Muscle of leg (tissue), 9 donors: ENCODE results near the gene ZNHIT1. TPM values are rescaled to one million over a fixed set of nuclear protein-coding genes. Genes with fewer than 3 reads are reported as not detected.

ENCODE experiments used
- polyA plus RNA-seq, 8 donors: library from polyadenylated mRNA; unstranded; fragments of 120-200 nt; gene quantifications; one replicate each; pipeline versions ENCODE4 v1.2.1 to v1.2.3, GENCODE V29; 2013; ENCODE audit warnings: inconsistent platforms in 1 of 8, low replicate concordance in 1 of 8; ENCODE audit not compliant: insufficient read length in 8 of 8, insufficient read depth in 1 of 8
- total RNA-seq: library from RNA; stranded (reverse); fragments of 120-200 nt; gene quantifications from one replicate; pipeline ENCODE4 v1.2.4, GENCODE V29; 2013

ZNHIT1 gene
- total and polyA plus RNA-seq, 9 donors: 45.4 to 67.3 (median 47.8) TPM

Other genes with a start within 250 kb of the ZNHIT1 start
- 0.31 TPM for gene MUC12, start 248.6 kb upstream of the ZNHIT1 start, total RNA-seq
- 1 to 10 TPM in 1 of 8 donors, under 1 TPM in 7; 0.37 to 1.4 (median 0.83) TPM for gene MUC12, start 248.6 kb upstream of the ZNHIT1 start, polyA plus RNA-seq
- not detected for gene MUC17, start 198.1 kb upstream of the ZNHIT1 start, total RNA-seq
- gene MUC17, start 198.1 kb upstream of the ZNHIT1 start, polyA plus RNA-seq: 10 to 100 TPM in 1 of 8 donors, 1 to 10 TPM in 1, under 1 TPM in 3, not detected in 3; 0.01 to 10.0 (median 0.16) TPM
- 7.2 TPM for gene TRIM56, start 132.7 kb upstream of the ZNHIT1 start, total RNA-seq
- 10 to 100 TPM in 1 of 8 donors, 1 to 10 TPM in 7; 7.3 to 12.7 (median 8.5) TPM for gene TRIM56, start 132.7 kb upstream of the ZNHIT1 start, polyA plus RNA-seq
- gene SERPINE1, start 91.1 kb upstream of the ZNHIT1 start, total RNA-seq: 1.6 TPM
- gene SERPINE1, start 91.1 kb upstream of the ZNHIT1 start, polyA plus RNA-seq: 1 to 10 TPM; 3.2 to 8.5 (median 6.2) TPM
- gene AP1S1, start 63.7 kb upstream of the ZNHIT1 start, total RNA-seq: 21.1 TPM
- 10 to 100 TPM; 20.2 to 36.8 (median 23.8) TPM for gene AP1S1, start 63.7 kb upstream of the ZNHIT1 start, polyA plus RNA-seq
- not detected for gene VGF, start 52.6 kb upstream of the ZNHIT1 start, total RNA-seq
- gene VGF, start 52.6 kb upstream of the ZNHIT1 start, polyA plus RNA-seq: under 1 TPM in 1 of 8 donors, not detected in 7; 0.08 TPM
- not detected for gene NAT16, start 37.9 kb upstream of the ZNHIT1 start, total RNA-seq
- gene NAT16, start 37.9 kb upstream of the ZNHIT1 start, polyA plus RNA-seq: under 1 TPM in 1 of 8 donors, not detected in 7; 0.12 TPM
- not detected for gene MOGAT3, start 17.1 kb upstream of the ZNHIT1 start, total RNA-seq
- 1 to 10 TPM in 1 of 8 donors, under 1 TPM in 2, not detected in 5; 0.10 to 2.4 (median 0.51) TPM for gene MOGAT3, start 17.1 kb upstream of the ZNHIT1 start, polyA plus RNA-seq
- 24.8 TPM for gene PLOD3, start 584 bp upstream of the ZNHIT1 start, total RNA-seq
- gene PLOD3, start 584 bp upstream of the ZNHIT1 start, polyA plus RNA-seq: 10 to 100 TPM; 41.3 to 78.2 (median 51.1) TPM
- 4.3 TPM for gene CLDN15, start 19.6 kb downstream of the ZNHIT1 start, total RNA-seq
- gene CLDN15, start 19.6 kb downstream of the ZNHIT1 start, polyA plus RNA-seq: 10 to 100 TPM in 1 of 8 donors, 1 to 10 TPM in 7; 5.4 to 13.7 (median 6.9) TPM
- 178 TPM for gene FIS1, start 26.9 kb downstream of the ZNHIT1 start, total RNA-seq
- 100 to 1,000 TPM; 124 to 154 (median 137) TPM for gene FIS1, start 26.9 kb downstream of the ZNHIT1 start, polyA plus RNA-seq
- gene IFT22, start 103.6 kb downstream of the ZNHIT1 start, total RNA-seq: 25.9 TPM
- gene IFT22, start 103.6 kb downstream of the ZNHIT1 start, polyA plus RNA-seq: 10 to 100 TPM; 25.4 to 31.6 (median 29.3) TPM
- gene COL26A1, start 144.7 kb downstream of the ZNHIT1 start, total RNA-seq: 1.2 TPM
- gene COL26A1, start 144.7 kb downstream of the ZNHIT1 start, polyA plus RNA-seq: 1 to 10 TPM in 7 of 8 donors, under 1 TPM in 1; 0.84 to 5.3 (median 3.5) TPM